Adrenal gland (tissue), 12 donors: ENCODE results near the gene ST3GAL6. TPM values are rescaled to one million over a fixed set of nuclear protein-coding genes. Genes with fewer than 3 reads are reported as not detected.

Experiments
- DNase-seq, 7 donors: peaks; one replicate each; pipeline ENCODE4 v3.0.0-alpha.2; 2019 to 2020
- H3K27ac ChIP-seq, 5 donors: fragments of 200-600 bp; sonication (generic) in 4 of 5; 1 replicate in 3 of 5; 2 replicates in 2 of 5; pipeline versions ENCODE4 v1.5.1 to v1.8.0; 2016 to 2020; ENCODE audit warnings: mild to moderate bottlenecking in 1 of 5
- H3K27me3 ChIP-seq: fragments of 200-600 bp; 2 replicates; pipeline ENCODE4 v1.8.0; 2021
- H3K36me3 ChIP-seq, 2 donors: fragments of 200-600 bp; replicated peaks in 1 of 2; 1 replicate in 1 of 2; 2 replicates in 1 of 2; pipeline versions ENCODE4 v1.5.1 to v1.8.0; 2018 to 2022
- H3K4me1 ChIP-seq, 2 donors: fragments of 200-600 bp; replicated peaks in 1 of 2; 1 replicate in 1 of 2; 2 replicates in 1 of 2; pipeline versions ENCODE4 v1.5.1 to v1.8.0; 2018 to 2021
- H3K4me3 ChIP-seq, 4 donors: fragments of 200-600 bp; sonication (generic) in 3 of 4; one replicate each; pipeline ENCODE4 v1.5.1; 2016 to 2018
- H3K9me3 ChIP-seq, 3 donors: fragments of 200-600 bp; sonication (generic) in 1 of 3; replicated peaks in 1 of 3; 1 replicate in 2 of 3; 2 replicates in 1 of 3; pipeline versions ENCODE4 v1.5.1 to v1.8.0; 2016 to 2021
- POLR2A ChIP-seq, 2 donors: fragments of 450-650 bp; IDR thresholded peaks; one replicate each; pipeline ENCODE4 v1.6.1; 2017; ENCODE audit warnings: antibody characterized with exemption in 2 of 2, mild to moderate bottlenecking in 2 of 2, moderate library complexity in 1 of 2
- WGBS, 4 donors: extraction: QIAGEN DNeasy Blood & Tissue Kit in 2 of 4; methylation state at CpG; one replicate each; pipeline versions ENCODE4 v1.1.5 to v1.1.7; 2013 to 2017; 5-methylcytosine and 5-hydroxymethylcytosine counted together
- intact Hi-C, 2 donors: fragments of 100-400 bp; cut with DNase I; formaldehyde crosslinking; loops; one replicate each; pipeline versions ENCODE4 v1.14.1 to v1.15.0; 2022 to 2023
- polyA plus RNA-seq, 3 donors: library from polyadenylated mRNA; stranded (reverse); fragments of 200-250 nt in 2 of 3; fragments of 350-450 nt in 1 of 3; fragmentation: Illumina TruSeq in 1 of 3; extraction: RNeasy Lipid Tissue Mini Kit (QIAGEN cat#74804) in 1 of 3; gene quantifications; one replicate each; pipeline ENCODE4 v1.2.3, GENCODE V29; 2013 to 2014
- total RNA-seq, 9 donors: library from RNA; depleted of rRNA in 4 of 9; stranded (reverse); fragments of >200 nt in 4 of 9; fragments of 120-200 nt in 1 of 9; fragmentation: NEBNext Ultra II Directional in 1 of 9; extraction: Animal tissue kit (Norgen Biotek cat#: 25700) in 1 of 9; gene quantifications; one replicate each; pipeline versions ENCODE4 v1.1.0 to v1.2.4, GENCODE V29; 2013 to 2023
- TF ChIP-seq, protein P1 (sequence below), 6 experiments: fragments of 450-650 bp in 4 of 6; fragments of 200-600 bp in 2 of 6; sonication (generic) in 1 of 6; IDR thresholded peaks; 1 replicate in 5 of 6; 2 replicates in 1 of 6; pipeline versions ENCODE4 v1.5.1 to v1.8.0; 2016 to 2021; ENCODE audit warnings: antibody characterized with exemption in 6 of 6, mild to moderate bottlenecking in 2 of 6, moderate library complexity in 1 of 6
- donor health status: healthy with polysubstance abuse.
- donor health status: Bipolar disorder and iron deficiency.
- donor health status: DM: yes; HTN: yes; CAD: no.
- donor health status: DM: no; HTN: no; CAD: no.
- donor health status: DM: no; HTN: no; CAD: no.
- donor health status: DM: yes; HTN: yes; CAD: no.

The ST3GAL6 gene
- total and polyA plus RNA-seq, 12 donors = 6.0 to 60.5 (median 20.1) TPM

GRCh38 chr3:98730886-98731537 is 32.1 kb upstream of the ST3GAL6 start:
- DNase-seq = no peak
- Histone ChIP-seq H3K36me3 (no peaks in the 10 kb centered on the region), H3K4me3 (no peak overlapping the region), H3K27me3 (no peaks in the 10 kb centered on the region), H3K4me1 (peaks cover 3 to 12% of the 10 kb centered on the region in 2 donors), H3K27ac (no peak overlapping the region), H3K9me3 (no peaks in the 10 kb centered on the region)
- intact Hi-C loops = no loop called here
- TF ChIP-seq, protein P1, sequence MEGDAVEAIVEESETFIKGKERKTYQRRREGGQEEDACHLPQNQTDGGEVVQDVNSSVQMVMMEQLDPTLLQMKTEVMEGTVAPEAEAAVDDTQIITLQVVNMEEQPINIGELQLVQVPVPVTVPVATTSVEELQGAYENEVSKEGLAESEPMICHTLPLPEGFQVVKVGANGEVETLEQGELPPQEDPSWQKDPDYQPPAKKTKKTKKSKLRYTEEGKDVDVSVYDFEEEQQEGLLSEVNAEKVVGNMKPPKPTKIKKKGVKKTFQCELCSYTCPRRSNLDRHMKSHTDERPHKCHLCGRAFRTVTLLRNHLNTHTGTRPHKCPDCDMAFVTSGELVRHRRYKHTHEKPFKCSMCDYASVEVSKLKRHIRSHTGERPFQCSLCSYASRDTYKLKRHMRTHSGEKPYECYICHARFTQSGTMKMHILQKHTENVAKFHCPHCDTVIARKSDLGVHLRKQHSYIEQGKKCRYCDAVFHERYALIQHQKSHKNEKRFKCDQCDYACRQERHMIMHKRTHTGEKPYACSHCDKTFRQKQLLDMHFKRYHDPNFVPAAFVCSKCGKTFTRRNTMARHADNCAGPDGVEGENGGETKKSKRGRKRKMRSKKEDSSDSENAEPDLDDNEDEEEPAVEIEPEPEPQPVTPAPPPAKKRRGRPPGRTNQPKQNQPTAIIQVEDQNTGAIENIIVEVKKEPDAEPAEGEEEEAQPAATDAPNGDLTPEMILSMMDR (IDR thresholded peaks at IDR 0.05) = no peak
- TF ChIP-seq POLR2A (IDR thresholded peaks at IDR 0.05) = no peak
- 89 to 92% (median 91%) methylated on average over 19 of the region's 19 CpGs for WGBS, 4 donors

GRCh38 chr3:98731720-98732285 is 31.3 kb upstream of the ST3GAL6 start:
- H3K9me3 ChIP-seq = no peaks in the 10 kb centered on the region
- intact Hi-C loops = no loop called here
- no peak for DNase-seq
- no peaks in the 10 kb centered on the region for H3K27me3 ChIP-seq
- H3K27ac ChIP-seq = peak overlapping the region in 4 of 5 donors; percentile 69 to 85 (median 78)
- peak overlapping the region in 3 of 4 donors; percentile 78 to 88 (median 81) for H3K4me3 ChIP-seq
- H3K4me1 ChIP-seq = peaks cover 3 to 16% of the 10 kb centered on the region in 2 donors
- H3K36me3 ChIP-seq = no peaks in the 10 kb centered on the region
- 3 to 5% (median 4%) methylated on average over 9 to 12 of the region's 12 CpGs for WGBS, 4 donors
- peak in 1 of 2 donors; percentile 78 for TF ChIP-seq POLR2A (IDR thresholded peaks at IDR 0.05)
- TF ChIP-seq, protein P1 (IDR thresholded peaks at IDR 0.05) = no peak

DNA sequence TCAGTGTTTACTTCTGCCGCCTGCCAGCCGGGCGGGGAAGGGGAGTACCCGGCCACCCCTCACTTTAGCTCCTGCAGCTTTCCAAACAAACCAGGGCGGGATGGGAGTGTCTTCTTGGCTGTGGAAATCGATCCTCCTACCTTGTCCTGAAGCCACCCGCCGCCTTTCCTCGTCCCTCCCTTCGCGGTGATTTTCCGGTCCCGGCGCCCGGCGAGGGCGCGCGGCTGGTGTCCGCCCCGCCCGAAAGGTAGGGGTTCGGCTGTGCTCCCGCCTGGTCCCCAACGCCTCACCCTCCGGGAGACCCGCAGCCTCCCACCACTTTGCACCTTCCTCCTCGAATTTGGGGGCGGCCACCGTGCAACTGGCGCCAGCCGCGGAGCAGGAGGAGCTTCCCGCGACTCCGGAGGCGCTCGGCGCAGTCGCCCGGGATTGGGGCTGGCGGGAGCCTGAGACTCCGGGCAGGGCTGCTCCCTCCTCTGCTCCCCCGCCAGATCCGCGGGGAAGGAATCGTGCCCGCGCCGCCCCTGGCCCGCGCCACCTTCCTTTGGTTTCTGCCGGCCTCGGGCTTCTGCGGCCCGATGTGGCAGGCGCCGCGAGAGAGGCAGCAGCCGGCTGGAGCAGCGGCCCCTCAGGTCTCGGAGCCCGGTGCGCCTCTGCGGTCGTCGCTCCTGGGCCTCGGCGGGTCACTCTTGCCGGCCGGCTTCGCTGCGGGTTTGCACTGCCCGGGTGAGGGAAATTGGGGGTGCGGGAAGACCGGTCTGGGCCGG is 30.7 kb upstream of the ST3GAL6 start:
- Histone ChIP-seq H3K4me1 (peaks cover 3 to 16% of the 10 kb centered on the region in 2 donors), H3K36me3 (no peaks in the 10 kb centered on the region), H3K27me3 (no peaks in the 10 kb centered on the region), H3K4me3 (peak overlapping the region; percentile 68 to 88 (median 80)), H3K9me3 (no peaks in the 10 kb centered on the region), H3K27ac (peak overlapping the region; percentile 6 to 85 (median 70))
- intact Hi-C loops = no loop called here
- WGBS, 4 donors = 0 to 1% (median 0%) methylated on average over 6 to 77 of the region's 77 CpGs
- DNase-seq = peak; percentile 66 to 81 (median 71)
- TF ChIP-seq POLR2A (IDR thresholded peaks at IDR 0.05) = no peak
- TF ChIP-seq, protein P1 (IDR thresholded peaks at IDR 0.05) = no peak
